Activated CD4-positive, alpha-beta memory T cell treated with anti-CD3 and anti-CD28 coated beads for 36 hours (primary cell): ENCODE data around the gene SH2D4B. TPM values are rescaled to one million over a fixed set of nuclear protein-coding genes. Genes with fewer than 3 reads are reported as not detected.

Experiments used
- CTCF ChIA-PET: fragments of 350-600 bp; sonication (Branson Sonifier 250); formaldehyde crosslinking; loops from one replicate; lab custom pipeline; 2021; ENCODE audit warnings: antibody characterized with exemption, inconsistent platforms; lab: Charles Lee
- POLR2A ChIA-PET: fragments of 350-600 bp; sonication (Branson Sonifier 250); formaldehyde crosslinking; loops from one replicate; lab custom pipeline; 2021; ENCODE audit warnings: antibody characterized with exemption; lab: Charles Lee
- DNase-seq: peaks from one replicate; pipeline ENCODE4 v3.0.0-alpha.2; 2020
- H3K27ac Mint-ChIP-seq: one replicate; pipeline ENCODE4 v1.8.0; 2021; ENCODE audit warnings: mixed read lengths
- H3K27me3 Mint-ChIP-seq: one replicate; pipeline ENCODE4 v1.8.0; 2021; ENCODE audit warnings: mixed read lengths
- H3K36me3 Mint-ChIP-seq: one replicate; pipeline ENCODE4 v1.8.0; 2021; ENCODE audit warnings: mixed read lengths
- H3K4me1 Mint-ChIP-seq: one replicate; pipeline ENCODE4 v1.8.0; 2021; ENCODE audit warnings: low read depth, mixed read lengths
- H3K4me3 Mint-ChIP-seq: one replicate; pipeline ENCODE4 v1.8.0; 2021; ENCODE audit warnings: mild to moderate bottlenecking, mixed read lengths
- H3K9me3 Mint-ChIP-seq: one replicate; pipeline ENCODE4 v1.8.0; 2021; ENCODE audit warnings: mixed read lengths
- intact Hi-C: fragments of 100-400 bp; cut with micrococcal nuclease; formaldehyde crosslinking; loops from one replicate; pipeline ENCODE4 v1.15.1; 2023
- total RNA-seq, 2 experiments: library from RNA; stranded (reverse); gene quantifications; one replicate each; pipeline ENCODE4 v1.2.3, GENCODE V29; 2021

Gene SH2D4B
- total RNA-seq, 2 experiments from 2014 or later = 0.12 TPM; not detected in 1

DNA sequence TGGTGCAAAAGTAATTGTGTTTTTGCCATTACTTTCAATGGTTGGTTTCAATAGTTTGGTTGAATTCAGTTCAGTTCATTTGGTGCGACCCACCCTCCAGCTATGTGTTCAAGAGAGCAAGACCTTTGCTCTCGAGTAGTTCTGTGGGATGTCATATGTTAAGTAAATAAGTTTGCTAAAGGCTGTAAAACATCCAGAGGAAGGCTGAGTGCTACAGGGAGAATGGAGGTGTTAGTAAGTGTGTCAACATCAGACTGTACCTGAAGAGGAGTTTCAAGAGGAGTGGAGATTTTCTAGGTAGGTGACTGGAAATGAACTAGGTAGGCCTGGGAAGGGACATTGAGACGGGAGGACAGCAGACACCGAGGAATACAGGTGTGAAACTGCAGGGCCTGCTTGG is 147.7 kb downstream of the SH2D4B start:
- no peak for DNase-seq
- Mint-ChIP-seq H3K27me3 (peaks cover 3% of the 10 kb centered on the region), H3K27ac (no peak overlapping the region), H3K36me3 (no peaks in the 10 kb centered on the region), H3K4me3 (no peak overlapping the region), H3K4me1 (no peaks in the 10 kb centered on the region), H3K9me3 (no peaks in the 10 kb centered on the region)
- CTCF ChIA-PET = interaction anchor here (1.1 to 2.4 kb wide), 2 partner anchors 10 to 15 kb away, joined by 3 to 13 read pairs; no protein-coding TSS in a partner anchor
- intact Hi-C loops = no loop called here
- POLR2A ChIA-PET = no interaction called here

DNA sequence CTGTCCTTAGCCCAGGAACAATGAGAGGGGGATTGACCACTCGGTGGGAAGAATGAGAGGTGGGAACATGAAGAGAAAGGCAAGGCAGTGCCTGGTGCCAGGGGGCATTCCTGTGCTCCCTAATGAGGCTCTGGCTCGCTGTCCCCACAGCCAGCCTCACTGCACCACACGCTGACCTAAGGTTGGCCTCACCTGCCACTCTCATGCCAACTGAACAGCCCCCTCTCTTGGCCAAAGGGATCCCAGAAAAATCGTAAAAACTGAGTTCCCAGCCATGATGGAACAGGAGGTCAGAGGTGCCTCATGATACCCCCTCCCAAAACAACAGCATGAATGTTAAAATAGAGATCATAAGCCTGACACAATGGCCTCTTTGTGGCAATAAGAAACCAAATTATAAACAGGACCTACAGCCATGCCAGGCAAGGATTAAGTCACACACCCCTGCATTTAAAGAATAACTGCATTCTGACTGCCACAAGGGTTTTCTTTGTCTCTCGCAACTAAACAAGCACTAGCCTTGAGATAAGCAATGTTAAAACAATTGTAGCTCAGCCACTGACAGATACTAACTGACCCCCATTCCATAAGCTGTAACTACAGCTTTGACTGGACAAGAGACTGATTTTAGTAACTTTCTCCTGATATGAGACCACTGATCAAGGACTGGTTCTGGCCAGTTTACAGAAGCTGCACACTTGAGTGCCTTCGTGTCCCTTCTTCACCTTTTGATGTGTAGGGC is 149.2 kb downstream of the SH2D4B start:
- intact Hi-C loops = no loop called here
- Mint-ChIP-seq H3K36me3 (no peaks in the 10 kb centered on the region), H3K9me3 (no peaks in the 10 kb centered on the region), H3K27ac (no peak overlapping the region), H3K4me1 (no peaks in the 10 kb centered on the region), H3K4me3 (no peak overlapping the region), H3K27me3 (peaks cover 7% of the 10 kb centered on the region)
- POLR2A ChIA-PET = no interaction called here
- CTCF ChIA-PET = interaction anchor here (1.6 kb wide), 1 partner anchor 24 kb away, joined by 6 read pairs; no protein-coding TSS in a partner anchor
- DNase-seq = no peak

DNA sequence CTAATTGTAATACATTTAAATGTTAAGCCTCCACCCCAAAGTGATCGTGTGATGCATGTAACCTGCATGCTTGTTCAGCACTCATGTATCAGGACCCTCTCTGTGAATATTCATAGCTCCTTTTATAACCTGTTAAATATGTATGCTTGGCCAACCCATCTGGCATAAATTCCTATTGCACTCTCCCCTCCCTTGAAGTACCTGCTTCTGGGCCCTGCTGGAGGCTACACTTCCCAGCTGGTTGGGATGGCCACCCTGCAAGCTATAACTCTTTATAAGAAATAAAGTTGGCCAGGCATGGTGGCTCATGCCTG is 149.7 kb downstream of the SH2D4B start:
- CTCF ChIA-PET = interaction anchor here (1.6 kb wide), 1 partner anchor 25 kb away, joined by 6 read pairs; no protein-coding TSS in a partner anchor
- DNase-seq = no peak
- no peaks in the 10 kb centered on the region for H3K36me3 Mint-ChIP-seq
- no peak overlapping the region for H3K27ac Mint-ChIP-seq
- no peak overlapping the region for H3K4me3 Mint-ChIP-seq
- no peaks in the 10 kb centered on the region for H3K4me1 Mint-ChIP-seq
- no peaks in the 10 kb centered on the region for H3K9me3 Mint-ChIP-seq
- intact Hi-C loops = no loop called here
- H3K27me3 Mint-ChIP-seq = peaks cover 7% of the 10 kb centered on the region
- POLR2A ChIA-PET = no interaction called here

DNA sequence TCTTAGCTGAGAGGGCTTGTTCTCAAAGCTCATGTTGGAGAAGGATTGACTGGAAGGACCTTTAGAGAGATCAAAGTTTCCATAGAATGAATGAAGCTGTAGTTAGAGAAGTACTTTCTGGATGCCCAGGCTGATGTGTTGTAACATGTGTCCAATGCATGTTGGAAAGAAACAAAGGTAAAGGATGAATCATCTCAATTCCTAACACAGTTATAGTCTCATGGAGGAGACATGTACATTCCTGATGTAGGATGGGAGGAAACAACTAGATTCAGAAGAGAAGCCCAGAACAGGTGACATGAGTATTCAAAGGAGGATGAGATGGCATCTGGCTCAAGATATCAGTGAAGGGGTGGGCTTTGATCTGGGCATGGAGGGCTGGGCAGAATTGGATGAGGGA is 152.7 kb downstream of the SH2D4B start:
- ChIA-PET POLR2A (no interaction called here), CTCF (no interaction called here)
- Mint-ChIP-seq H3K4me3 (no peak overlapping the region), H3K36me3 (no peaks in the 10 kb centered on the region), H3K4me1 (no peaks in the 10 kb centered on the region), H3K9me3 (no peaks in the 10 kb centered on the region), H3K27ac (no peak overlapping the region), H3K27me3 (peaks cover 7% of the 10 kb centered on the region)
- no peak for DNase-seq
- intact Hi-C loops = loop anchor here (10.0 kb wide), 1 partner anchor 246 kb away; no protein-coding TSS in a partner anchor

DNA sequence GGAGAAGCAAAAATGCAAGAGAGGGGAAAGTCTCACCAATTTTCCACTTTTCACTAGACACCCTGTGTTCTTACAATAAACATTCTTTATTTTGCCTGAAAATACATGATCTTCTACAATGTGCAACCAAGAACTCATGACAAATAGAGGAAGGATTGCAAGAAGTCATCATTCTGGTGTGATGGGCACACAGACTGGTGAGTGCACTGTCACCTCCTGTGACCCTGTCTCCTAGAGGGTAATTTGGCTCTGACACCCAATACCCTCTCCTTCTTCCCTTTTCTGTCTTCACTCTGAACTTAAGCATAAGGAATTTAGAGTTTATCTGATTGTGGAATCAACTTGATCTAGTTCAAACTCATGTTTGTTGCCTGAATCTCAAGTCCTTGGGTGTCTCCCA is 153.7 kb downstream of the SH2D4B start:
- POLR2A ChIA-PET = no interaction called here
- no peaks in the 10 kb centered on the region for H3K36me3 Mint-ChIP-seq
- intact Hi-C loops = loop anchor here (10.0 kb wide), 1 partner anchor 247 kb away; no protein-coding TSS in a partner anchor
- H3K27ac Mint-ChIP-seq = no peak overlapping the region
- H3K4me3 Mint-ChIP-seq = no peak overlapping the region
- H3K27me3 Mint-ChIP-seq = peaks cover 7% of the 10 kb centered on the region
- DNase-seq = no peak
- no peaks in the 10 kb centered on the region for H3K4me1 Mint-ChIP-seq
- H3K9me3 Mint-ChIP-seq = no peaks in the 10 kb centered on the region
- CTCF ChIA-PET = no interaction called here

DNA sequence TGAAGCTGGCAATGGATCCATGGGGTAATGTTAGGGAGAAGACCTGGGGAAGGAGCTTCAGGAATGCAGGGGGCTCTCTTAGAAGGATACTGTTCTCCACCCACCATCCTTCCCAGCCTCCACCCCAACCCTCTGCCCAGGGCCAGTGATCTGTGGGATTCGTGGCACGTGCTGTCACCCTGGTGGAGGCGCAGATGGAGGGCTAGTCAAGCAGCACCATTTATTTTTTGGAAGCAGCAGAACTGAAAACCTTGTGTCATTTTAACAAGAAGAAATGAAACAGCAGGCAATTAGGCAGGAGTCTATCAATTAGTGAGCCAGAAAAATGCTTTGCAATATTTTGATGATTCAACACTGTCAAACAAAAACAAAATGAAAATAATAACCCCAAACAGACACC is 155.9 kb downstream of the SH2D4B start:
- Mint-ChIP-seq H3K36me3 (no peaks in the 10 kb centered on the region), H3K4me1 (no peaks in the 10 kb centered on the region), H3K27ac (no peak overlapping the region), H3K27me3 (peaks cover 7% of the 10 kb centered on the region), H3K9me3 (no peaks in the 10 kb centered on the region), H3K4me3 (no peak overlapping the region)
- POLR2A ChIA-PET = no interaction called here
- intact Hi-C loops = loop anchor here (10.0 kb wide), 1 partner anchor 249 kb away; no protein-coding TSS in a partner anchor
- no peak for DNase-seq
- CTCF ChIA-PET = interaction anchor here (1.2 kb wide), 1 partner anchor 8 kb away, joined by 3 read pairs; no protein-coding TSS in a partner anchor

DNA sequence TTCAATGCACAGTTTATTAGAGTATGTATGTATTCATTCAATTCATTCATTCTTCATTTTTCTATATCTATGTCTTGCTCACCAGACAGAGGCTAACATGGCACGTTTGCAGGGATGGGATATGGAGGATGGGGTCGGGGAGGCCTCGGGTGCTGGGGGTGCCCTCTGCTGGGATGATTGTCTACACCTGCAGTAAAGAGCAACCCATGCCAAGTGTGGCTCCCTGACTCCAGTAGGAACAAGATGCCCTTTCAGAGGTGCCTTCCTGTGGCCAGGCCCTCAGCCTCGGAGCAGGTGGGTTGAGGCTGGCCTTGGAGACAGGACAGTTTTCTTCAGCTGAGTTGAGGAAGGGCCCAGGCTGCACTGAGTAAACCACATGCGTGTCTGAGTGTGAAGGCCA is 157.2 kb downstream of the SH2D4B start:
- DNase-seq = no peak
- H3K27ac Mint-ChIP-seq = no peak overlapping the region
- ChIA-PET CTCF (interaction anchor here (1.5 kb wide), 1 partner anchor 32 kb away, joined by 7 read pairs; no protein-coding TSS in a partner anchor), POLR2A (no interaction called here)
- H3K4me3 Mint-ChIP-seq = no peak overlapping the region
- peaks cover 7% of the 10 kb centered on the region for H3K27me3 Mint-ChIP-seq
- H3K9me3 Mint-ChIP-seq = no peaks in the 10 kb centered on the region
- no peaks in the 10 kb centered on the region for H3K4me1 Mint-ChIP-seq
- intact Hi-C loops = loop anchor here (10.0 kb wide), 1 partner anchor 250 kb away; no protein-coding TSS in a partner anchor
- no peaks in the 10 kb centered on the region for H3K36me3 Mint-ChIP-seq

Other genes with a start within 250 kb of the SH2D4B start
- not detected for gene MAT1A, start 248.2 kb upstream of the SH2D4B start, total RNA-seq
- not detected for gene DYDC1, start 181.1 kb upstream of the SH2D4B start, total RNA-seq
- gene DYDC2, start 181.1 kb upstream of the SH2D4B start, total RNA-seq = not detected
- gene PRXL2A, start 129.4 kb upstream of the SH2D4B start, total RNA-seq = 10 to 100 TPM in 1 of 2 experiments, 1 to 10 TPM in 1; 9.5 to 10.1 TPM
- gene TSPAN14, start 83.6 kb upstream of the SH2D4B start, total RNA-seq = 10 to 100 TPM; 48.9 to 51.8 TPM